KOPT-K1 (cell line): Measurements from ENCODE around the gene CDHR4.
"Not testable (repeated sequence)": the region's sequence is repeated elsewhere in the genome, so short reads cannot be mapped to it uniquely, and the experiment has no call there.

Source experiments
- H3K27ac ChIP-seq: fragments of 200-600 bp; sonication (generic); 2 replicates; pipeline ENCODE4 v1.5.1; 2016; ENCODE audit warnings: antibody characterized with exemption, mild to moderate bottlenecking, low read depth, low read length; ENCODE audit not compliant: poor library complexity, severe bottlenecking
- H3K36me3 ChIP-seq: fragments of 200-600 bp; sonication (generic); 2 replicates; pipeline ENCODE4 v1.5.1; 2017; ENCODE audit warnings: antibody characterized with exemption, mild to moderate bottlenecking, low read length, moderate library complexity; ENCODE audit not compliant: insufficient read depth
- H3K9me3 ChIP-seq: fragments of 200-600 bp; sonication (generic); 2 replicates; pipeline ENCODE4 v1.5.1; 2017; ENCODE audit warnings: antibody characterized with exemption, low read length, mild to moderate bottlenecking; ENCODE audit not compliant: insufficient read depth, poor library complexity, severe bottlenecking

The CDHR4 gene, protein sequence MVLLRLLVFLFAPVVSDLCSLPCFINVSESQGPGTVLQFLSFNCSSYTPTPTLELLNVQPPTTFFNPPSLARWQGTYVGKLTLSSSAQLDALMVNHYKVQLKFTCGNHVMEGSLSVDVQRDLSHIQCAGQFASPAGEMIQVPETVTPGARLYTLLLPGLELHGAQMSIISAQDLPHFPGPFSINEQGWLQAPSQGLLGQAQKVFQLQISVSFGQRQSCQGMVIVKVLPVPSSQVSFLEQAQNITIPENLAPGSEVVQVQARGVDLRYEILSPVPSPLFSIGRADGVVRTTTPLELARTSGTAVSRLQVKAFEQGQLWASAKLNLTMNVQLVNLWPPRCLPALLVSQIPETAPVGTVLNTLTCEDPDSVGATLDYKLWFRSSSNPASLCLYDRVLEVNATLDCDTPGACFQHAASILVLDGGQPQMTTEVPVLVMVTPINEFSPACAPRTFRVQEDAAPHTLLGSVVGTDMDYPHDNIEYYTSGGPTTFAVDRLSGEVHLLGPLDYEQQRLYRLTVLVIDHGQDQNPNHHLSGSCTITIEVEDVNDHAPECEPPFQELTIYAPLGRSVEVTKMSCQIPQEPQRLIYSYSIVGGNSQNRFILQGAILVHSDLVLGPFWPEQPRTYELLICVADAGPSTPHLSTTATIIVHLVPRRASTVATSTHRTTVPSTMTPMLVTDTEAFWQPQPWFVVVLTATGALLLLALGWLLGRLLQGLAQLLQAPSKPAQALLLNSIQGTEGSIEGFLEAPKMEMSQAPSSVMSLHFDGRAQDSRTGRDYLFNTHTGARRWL

DNA sequence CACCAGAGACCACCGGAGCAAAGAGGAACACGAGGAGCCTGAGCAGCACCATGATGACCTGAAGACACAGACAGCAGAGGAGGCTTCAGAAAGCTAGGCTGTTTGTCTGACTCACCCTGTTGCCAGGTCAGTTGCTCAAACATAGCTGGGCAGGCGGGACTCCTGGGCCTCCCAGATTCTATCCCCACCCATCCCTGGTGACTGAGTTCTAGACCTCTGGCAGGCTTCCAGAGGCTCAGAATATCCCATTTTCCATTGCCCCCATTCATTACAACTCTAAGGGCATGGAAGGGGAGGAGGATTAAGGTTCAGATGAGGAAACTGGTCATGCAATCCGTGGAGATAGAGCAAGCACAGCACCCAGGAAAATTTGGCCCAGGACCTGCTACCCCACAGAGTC is at the start of gene CDHR4:
TSS of gene CDHR4 (minus strand) at position 113 of the 400 bp plus-strand sequence. CDS start at position 52, 61 bp downstream.
- Histone ChIP-seq H3K9me3 (no peaks in the 10 kb centered on the region), H3K27ac (no peak within 1 kb of the TSS), H3K36me3 (no peaks in the 10 kb centered on the region)

DNA sequence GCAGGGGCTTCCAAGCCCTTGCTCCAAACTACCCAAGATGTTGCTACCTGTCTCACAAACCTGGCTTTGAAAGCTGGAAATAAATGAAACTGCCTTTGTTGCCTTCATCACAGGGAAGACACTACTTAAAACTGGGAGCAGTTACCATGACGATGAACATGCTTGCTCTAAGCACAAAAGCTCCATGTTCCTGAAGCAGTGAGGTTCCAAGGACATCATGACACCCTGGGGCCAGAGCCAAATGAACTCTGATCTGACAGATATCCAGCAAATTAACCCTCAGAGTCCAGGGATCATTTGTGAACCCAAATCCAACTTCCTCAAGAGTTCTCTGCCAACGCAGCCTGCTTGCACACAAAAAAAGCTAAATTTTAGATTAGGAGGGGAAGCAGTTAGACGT is 46.0 kb upstream of the CDHR4 start:
- Histone ChIP-seq H3K9me3 (no peaks in the 10 kb centered on the region), H3K27ac (no peak overlapping the region), H3K36me3 (peaks cover 76% of the 10 kb centered on the region)

DNA sequence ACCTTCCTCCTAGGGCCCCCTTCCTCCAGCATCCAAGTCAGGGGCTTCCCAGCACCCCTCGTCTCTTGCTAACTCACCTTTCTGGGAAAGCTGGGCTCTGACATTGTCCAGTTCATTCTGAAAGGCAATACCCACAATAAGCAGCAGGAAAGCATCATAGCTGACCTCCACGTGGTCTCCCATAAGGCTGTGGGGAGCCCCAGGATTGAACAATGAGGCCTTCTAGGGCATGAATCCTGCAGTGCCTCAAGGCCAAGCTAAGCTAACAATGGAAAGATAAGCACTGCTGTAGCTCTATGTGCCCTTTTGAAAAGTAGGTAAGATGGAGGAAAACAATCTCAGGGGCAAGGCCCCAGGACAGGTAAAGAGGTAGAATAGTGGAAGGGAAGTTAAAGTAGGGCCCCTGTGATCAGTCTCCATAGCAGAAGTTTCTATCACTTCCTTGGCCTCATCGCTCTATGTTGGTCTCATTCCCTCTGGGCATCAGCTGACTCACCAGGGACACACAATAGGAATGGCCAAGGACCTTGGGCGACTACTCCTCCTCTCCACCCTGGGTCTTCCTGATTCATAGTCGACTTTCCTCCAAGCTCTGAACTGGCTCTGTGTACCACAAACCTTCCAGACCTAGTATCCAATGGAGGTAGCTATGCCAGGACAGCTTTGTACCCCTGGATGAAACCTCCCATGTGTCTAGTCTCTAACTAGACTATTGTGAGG is 45.0 kb upstream of the CDHR4 start:
- no peaks in the 10 kb centered on the region for H3K9me3 ChIP-seq
- H3K27ac ChIP-seq: no peak overlapping the region
- peaks cover 86% of the 10 kb centered on the region for H3K36me3 ChIP-seq

DNA sequence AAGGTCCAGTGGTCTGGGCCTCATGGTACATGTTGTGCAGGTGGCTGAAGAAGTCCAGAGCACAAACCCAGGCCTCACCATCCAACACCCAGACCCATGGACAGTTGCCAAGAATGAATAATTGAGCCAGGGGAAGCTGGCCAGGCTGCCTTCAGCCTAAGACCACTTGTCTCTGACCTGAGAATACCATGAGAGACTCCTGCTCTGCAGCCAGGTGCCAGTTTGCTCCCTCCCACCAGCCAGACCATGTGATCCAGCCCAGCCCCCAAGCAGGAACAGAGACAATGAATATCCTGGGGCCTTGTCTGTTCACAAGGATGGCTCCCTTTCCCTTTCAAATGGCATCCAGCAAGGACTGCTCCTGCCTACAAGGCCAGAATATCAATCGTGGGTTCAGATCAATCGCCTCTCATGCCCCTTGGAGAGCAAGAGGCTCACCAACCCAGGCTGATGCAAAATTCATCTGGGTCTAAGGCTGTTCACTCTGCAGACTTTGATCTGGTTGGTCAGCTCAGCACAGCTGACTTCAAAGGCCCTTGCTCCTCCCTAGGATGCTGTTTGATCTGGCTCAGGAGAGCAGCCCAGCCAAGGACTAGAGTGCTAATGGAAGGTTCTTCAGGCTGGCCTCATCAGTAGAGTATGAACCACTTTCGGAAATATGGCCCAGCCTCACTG is 43.3 kb upstream of the CDHR4 start:
- no peaks in the 10 kb centered on the region for H3K9me3 ChIP-seq
- H3K36me3 ChIP-seq: peaks cover 92% of the 10 kb centered on the region
- H3K27ac ChIP-seq: no peak overlapping the region

DNA sequence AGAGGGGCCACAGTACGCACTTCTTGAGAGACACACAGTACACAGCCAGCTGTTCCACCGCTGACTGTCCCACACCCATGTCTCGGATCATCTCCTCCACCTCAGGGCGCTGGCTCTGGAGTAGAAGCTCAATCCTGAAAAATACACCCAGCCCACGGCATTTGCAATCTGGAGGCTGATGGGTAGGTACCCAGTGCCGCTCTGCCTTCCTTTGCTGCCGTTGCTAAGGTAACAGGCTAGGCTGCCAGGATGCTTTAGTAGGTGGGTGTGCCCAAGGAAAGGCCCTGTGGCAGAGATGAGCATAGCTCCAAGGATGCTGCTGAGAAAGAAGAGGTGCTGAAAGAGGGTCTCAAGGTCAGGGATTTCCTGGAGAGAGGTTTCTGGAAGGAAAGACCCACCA is 42.1 kb upstream of the CDHR4 start:
- Histone ChIP-seq H3K9me3 (no peaks in the 10 kb centered on the region), H3K36me3 (peaks cover 94% of the 10 kb centered on the region)

DNA sequence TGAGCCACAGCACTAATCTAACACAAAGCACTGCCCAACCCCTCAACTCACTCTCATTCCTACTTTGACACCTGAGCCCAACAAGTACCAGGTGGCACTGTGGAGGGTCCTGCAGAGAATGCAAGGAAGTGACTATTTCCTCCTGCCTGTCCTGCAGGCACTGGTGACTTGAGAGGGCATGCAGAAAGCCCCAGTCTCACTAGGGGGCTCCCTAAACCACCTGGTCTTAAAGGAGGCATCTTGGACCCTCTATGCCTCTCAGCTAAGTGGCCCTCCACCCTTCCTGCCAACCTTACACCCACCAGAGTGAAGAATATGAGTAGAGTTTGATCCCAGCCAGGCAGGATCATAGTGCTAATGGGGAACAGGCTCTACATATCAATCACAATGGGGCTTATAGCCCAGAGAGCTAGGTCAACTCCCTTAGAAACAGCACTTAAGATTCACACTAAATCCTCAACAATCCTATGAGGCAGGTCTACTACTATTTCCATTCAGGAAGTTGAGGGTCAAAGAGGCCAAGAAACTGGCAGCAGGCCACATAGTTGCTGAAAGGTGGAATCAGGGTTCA is 41.5 kb upstream of the CDHR4 start:
- Histone ChIP-seq H3K36me3 (peaks cover 95% of the 10 kb centered on the region), H3K9me3 (no peaks in the 10 kb centered on the region), H3K27ac (no peak overlapping the region)

More for the DNA sequence above, 42.1 kb upstream of the CDHR4 start:
- no peak overlapping the region for H3K27ac ChIP-seq

DNA sequence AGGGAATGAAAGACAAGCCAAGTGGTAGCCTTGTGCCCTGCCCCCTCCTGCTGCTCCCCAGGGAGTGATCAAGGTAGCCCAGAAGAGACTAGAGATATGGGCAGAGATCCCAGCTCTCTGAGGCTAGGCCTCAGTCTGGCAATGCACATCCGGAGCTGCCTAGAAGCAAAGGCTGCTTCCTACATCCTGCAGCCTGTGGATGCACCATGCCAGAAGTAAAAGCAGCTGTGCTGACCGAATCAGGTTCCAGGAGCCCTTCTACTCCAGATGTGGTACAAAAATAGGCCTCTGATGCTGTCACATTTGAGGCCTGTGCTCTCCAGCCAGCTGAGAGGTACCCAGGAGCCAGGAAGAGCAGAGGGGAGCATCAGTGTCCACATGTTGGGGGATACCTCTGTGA is 40.7 kb upstream of the CDHR4 start:
- H3K27ac ChIP-seq: no peak overlapping the region
- peaks cover 92% of the 10 kb centered on the region for H3K36me3 ChIP-seq

DNA sequence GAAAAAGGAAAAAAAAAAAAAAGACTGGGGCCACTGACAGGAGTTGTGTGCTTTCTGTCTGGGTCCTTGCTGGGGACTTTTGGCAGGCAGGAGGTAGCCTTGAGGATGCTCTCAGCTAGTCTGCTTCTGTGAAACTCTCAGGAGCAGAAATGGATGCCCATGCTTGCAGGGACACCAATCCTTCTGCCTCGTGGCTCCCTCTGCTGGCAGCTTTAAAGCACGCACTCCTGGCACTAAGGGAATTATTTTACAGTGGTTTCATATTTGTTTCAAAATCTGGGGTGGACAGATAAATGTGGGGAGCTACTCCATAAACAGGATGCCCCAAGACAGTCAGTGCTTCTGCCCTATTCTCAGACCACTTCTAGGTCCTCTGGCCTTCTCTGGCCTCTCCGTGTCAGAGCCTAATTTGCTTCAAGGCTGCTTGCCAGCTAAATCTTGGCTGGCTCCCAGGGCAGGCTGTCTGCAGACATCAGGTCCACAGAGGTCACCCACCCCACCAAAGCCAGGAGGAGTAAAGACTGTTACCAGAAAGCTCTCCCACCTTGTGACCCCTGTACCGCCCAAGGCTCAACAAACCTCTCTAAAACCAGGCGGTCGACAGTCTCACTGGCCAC is 39.6 kb upstream of the CDHR4 start:
- Histone ChIP-seq H3K27ac (no peak overlapping the region), H3K36me3 (peaks cover 92% of the 10 kb centered on the region), H3K9me3 (no peaks in the 10 kb centered on the region)

More for the DNA sequence above, 40.7 kb upstream of the CDHR4 start:
- H3K9me3 ChIP-seq: no peaks in the 10 kb centered on the region

DNA sequence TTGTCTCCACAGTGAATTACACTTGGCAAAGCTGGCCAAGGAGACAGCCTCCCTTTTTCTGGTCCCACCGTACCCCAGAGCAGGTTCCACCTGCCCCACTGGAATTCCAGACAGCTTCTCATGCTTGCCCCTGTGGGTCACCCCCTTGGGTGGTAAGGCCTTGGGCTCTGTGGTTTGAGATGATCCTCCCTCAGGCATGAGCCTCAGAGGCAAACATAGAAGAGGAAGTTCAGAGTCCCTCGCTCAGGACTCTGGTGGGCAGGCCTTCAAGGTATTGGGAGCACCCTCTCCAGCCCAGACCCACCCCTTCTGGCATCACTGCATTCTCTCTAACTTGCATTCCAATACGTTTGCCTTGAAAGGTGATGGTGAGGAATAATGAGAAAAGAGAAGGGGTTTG is 31.7 kb upstream of the CDHR4 start:
- Histone ChIP-seq H3K36me3 (peaks cover 87% of the 10 kb centered on the region), H3K9me3 (no peaks in the 10 kb centered on the region), H3K27ac (no peak overlapping the region)

DNA sequence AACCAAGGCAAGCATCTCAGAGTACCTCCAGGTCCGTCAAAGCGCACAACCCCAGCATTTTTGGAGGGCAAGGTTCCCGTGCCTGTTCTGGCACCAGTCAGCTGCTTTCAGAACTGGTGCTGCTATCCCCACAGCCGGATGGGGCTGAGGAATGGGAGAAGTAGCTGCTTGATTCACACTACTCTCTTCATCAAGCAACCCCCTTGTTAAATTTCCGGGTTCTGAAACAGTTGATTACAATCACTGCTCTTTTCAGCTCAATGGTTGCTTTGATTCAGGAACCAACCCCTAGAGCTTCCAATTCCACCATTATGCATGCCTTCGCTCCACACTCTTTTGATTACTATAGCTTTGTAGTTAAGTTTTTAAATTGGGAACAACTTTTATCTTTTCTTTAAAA is 26.3 kb upstream of the CDHR4 start:
- no peak overlapping the region for H3K27ac ChIP-seq
- H3K36me3 ChIP-seq: peaks cover 42% of the 10 kb centered on the region
- H3K9me3 ChIP-seq: no peaks in the 10 kb centered on the region

DNA sequence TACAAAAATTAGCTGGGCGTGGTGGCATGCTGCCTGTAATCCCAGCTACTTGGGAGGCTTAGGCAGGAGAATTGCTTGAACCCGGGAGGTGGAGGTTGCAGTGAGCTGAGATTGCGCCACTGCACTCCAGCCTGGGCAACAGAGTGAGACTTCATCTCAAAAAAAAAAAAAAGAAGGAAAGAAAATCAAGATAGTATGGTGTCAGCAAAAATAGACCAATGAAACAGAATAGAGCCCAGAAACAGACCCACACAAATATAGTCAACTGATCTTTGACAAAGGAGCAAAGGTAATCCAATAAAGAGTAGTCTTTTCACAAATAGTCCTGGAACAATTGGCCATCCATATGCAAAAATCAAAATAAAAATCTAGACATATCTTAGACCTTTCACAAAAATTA is 23.5 kb upstream of the CDHR4 start:
- H3K9me3 ChIP-seq, H3K27ac ChIP-seq: not testable (repeated sequence)
- peaks cover 13% of the 10 kb centered on the region for H3K36me3 ChIP-seq

DNA sequence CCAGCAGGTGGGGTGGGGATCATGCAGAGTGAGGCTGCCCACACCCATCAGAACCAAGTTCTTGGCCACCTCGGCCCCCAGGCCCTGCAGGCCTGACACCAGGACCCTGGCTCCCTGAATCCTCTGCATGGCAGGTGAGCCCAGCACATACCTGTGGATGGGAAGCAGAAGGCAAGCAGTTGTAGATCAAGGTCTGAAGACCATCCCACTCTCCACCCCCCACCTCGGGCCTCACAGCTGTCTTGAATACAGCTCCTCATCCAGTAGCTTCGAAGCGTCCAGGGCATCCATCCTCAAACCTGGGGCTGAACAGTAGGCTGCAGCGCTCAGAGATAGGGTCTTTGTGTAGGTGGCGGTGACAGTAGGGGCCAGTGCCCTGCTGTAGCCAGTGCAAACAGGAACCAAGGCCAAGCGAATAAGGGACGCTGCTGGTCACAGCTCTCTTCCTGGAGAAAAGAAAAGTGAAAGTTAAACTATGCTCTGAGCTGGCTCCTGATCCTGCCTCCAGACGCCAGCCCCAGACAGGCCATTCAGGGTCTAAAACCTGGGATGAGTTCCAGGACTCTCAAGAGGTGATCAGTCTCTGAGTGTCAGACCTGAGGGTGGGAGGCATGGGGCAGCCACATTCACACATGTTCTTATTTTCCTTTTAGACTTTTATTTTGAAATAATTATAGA is 14.0 kb upstream of the CDHR4 start, which contains the start of gene UBA7:
TSS of gene UBA7 (minus strand) at position 457 of the 678 bp plus-strand sequence. CDS start at position 291, 166 bp downstream.
- Histone ChIP-seq H3K9me3 (no peaks in the 10 kb centered on the region), H3K36me3 (peaks cover 38% of the 10 kb centered on the region; the same call in 1 of the 2 replicates), H3K27ac (peak within 1 kb of the TSS; percentile 88)

DNA sequence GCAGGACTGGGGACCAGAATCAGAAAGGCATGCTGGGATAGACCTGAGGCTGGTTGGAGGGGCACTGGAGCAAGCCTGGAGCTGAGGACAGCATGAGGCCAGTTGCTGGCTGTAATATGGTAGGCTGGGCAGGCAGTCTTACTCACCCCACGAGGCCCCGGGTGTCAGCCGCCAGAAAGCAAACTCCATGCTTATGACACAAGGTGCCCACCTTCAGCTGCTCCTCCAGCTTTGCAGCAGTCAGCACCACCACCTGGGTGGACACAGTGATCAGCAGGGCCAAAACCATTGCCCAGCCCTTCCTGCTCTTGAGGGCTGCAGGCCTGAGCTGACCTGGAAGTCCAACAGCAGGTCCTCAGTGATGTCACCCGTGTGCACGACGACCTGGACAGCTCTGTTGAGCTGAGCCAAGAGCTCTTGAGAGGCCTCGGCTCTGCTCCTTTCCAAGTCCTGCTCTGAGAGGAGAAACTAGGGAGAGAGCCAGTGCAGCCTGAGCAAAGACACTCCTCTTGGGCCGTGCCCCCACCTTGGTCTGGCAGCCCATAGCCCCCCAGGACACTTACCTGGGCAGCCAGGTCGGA is 13.3 kb upstream of the CDHR4 start:
- H3K27ac ChIP-seq: peak overlapping the region; percentile 88
- no peaks in the 10 kb centered on the region for H3K9me3 ChIP-seq
- H3K36me3 ChIP-seq: peaks cover 38% of the 10 kb centered on the region; the same call in 1 of the 2 replicates
